Type B pancreatic cell (in vitro differentiated cells): Measurements from ENCODE around the gene NDUFV1. TPM values are rescaled to one million over a fixed set of nuclear protein-coding genes. Genes with fewer than 3 reads are reported as not detected.
"Not testable (repeated sequence)": the region's sequence is repeated elsewhere in the genome, so short reads cannot be mapped to it uniquely, and the experiment has no call there.

Experiments
- DNase-seq: peaks from one replicate; pipeline ENCODE4 v3.0.0; 2021; ENCODE audit warnings: mixed read lengths; ENCODE audit not compliant: unreplicated experiment; ENCODE audit errors: extremely low spot score
- H3K27ac Mint-ChIP-seq: 2 replicates; pipeline ENCODE4 v1.8.0; 2021; ENCODE audit warnings: mild to moderate bottlenecking, mixed read lengths
- H3K27me3 Mint-ChIP-seq: 2 replicates; pipeline ENCODE4 v1.8.0; 2021; ENCODE audit warnings: mixed read lengths
- H3K36me3 Mint-ChIP-seq: 2 replicates; pipeline ENCODE4 v1.8.0; 2021; ENCODE audit warnings: mixed read lengths
- H3K4me1 Mint-ChIP-seq: one replicate; pipeline ENCODE4 v1.8.0; 2021; ENCODE audit warnings: mixed read lengths; ENCODE audit not compliant: unreplicated experiment
- H3K4me3 Mint-ChIP-seq: 2 replicates; pipeline ENCODE4 v1.8.0; 2021; ENCODE audit warnings: mild to moderate bottlenecking, mixed read lengths
- H3K9me3 Mint-ChIP-seq: 2 replicates; pipeline ENCODE4 v1.8.0; 2021; ENCODE audit warnings: mixed read lengths
- CTCF ChIP-seq: fragments of 200-600 bp; sonication (generic); conservative IDR thresholded peaks from 2 replicates; pipeline ENCODE4 v1.5.0; 2021; ENCODE audit warnings: antibody characterized with exemption, mild to moderate bottlenecking
- total RNA-seq: library from RNA; stranded (reverse); gene quantifications from 2 replicates; pipeline ENCODE4 v1.2.1, GENCODE V29; 2021; ENCODE audit warnings: low replicate concordance

NDUFV1 gene
- total RNA-seq, 1 donor from 2014 or later = 226 TPM

- H3K27ac Mint-ChIP-seq = no peak overlapping the region
- no peaks in the 10 kb centered on the region for H3K9me3 Mint-ChIP-seq
- peaks cover 4% of the 10 kb centered on the region for H3K4me1 Mint-ChIP-seq
- no peaks in the 10 kb centered on the region for H3K36me3 Mint-ChIP-seq
- TF ChIP-seq CTCF = no peak
- H3K27me3 Mint-ChIP-seq = peaks cover 11% of the 10 kb centered on the region
- DNase-seq = no peak
- H3K4me3 Mint-ChIP-seq = no peak overlapping the region
These were observed 7.6 kb upstream of the NDUFV1 start for GRCh38 chr11:67599149-67599548.

GRCh38 chr11:67600324-67601029 is 6.3 kb upstream of the NDUFV1 start:
- H3K9me3 Mint-ChIP-seq = no peaks in the 10 kb centered on the region
- no peak for DNase-seq
- H3K36me3 Mint-ChIP-seq = no peaks in the 10 kb centered on the region
- peak overlapping the region; percentile 4 for H3K27ac Mint-ChIP-seq
- H3K4me1 Mint-ChIP-seq = peaks cover 10% of the 10 kb centered on the region
- no peak overlapping the region for H3K4me3 Mint-ChIP-seq
- peaks cover 15% of the 10 kb centered on the region for H3K27me3 Mint-ChIP-seq
- TF ChIP-seq CTCF = no peak

- H3K27me3 Mint-ChIP-seq = peaks cover 15% of the 10 kb centered on the region
- no peak overlapping the region for H3K4me3 Mint-ChIP-seq
- peaks cover 10% of the 10 kb centered on the region for H3K4me1 Mint-ChIP-seq
- H3K27ac Mint-ChIP-seq = peak overlapping the region; percentile 4
- H3K36me3 Mint-ChIP-seq = no peaks in the 10 kb centered on the region
- no peak for DNase-seq
- no peaks in the 10 kb centered on the region for H3K9me3 Mint-ChIP-seq
- TF ChIP-seq CTCF = no peak
These were observed 5.6 kb upstream of the NDUFV1 start for GRCh38 chr11:67601098-67601497.

- H3K36me3 Mint-ChIP-seq, H3K9me3 Mint-ChIP-seq, DNase-seq, H3K4me1 Mint-ChIP-seq: not testable (repeated sequence)
- Mint-ChIP-seq H3K27ac (peak overlapping the region; percentile 31), H3K27me3 (peaks cover 15% of the 10 kb centered on the region), H3K4me3 (peak overlapping the region; percentile 42)
These were observed 2.6 kb upstream of the NDUFV1 start for GRCh38 chr11:67604119-67604518.

GRCh38 chr11:67604815-67605214 is 1.9 kb upstream of the NDUFV1 start:
- no peak for DNase-seq
- Mint-ChIP-seq H3K36me3 (no peaks in the 10 kb centered on the region), H3K27ac (no peak overlapping the region), H3K27me3 (peaks cover 13% of the 10 kb centered on the region), H3K9me3 (no peaks in the 10 kb centered on the region), H3K4me3 (peak overlapping the region; percentile 42), H3K4me1 (peaks cover 10% of the 10 kb centered on the region)
- no peak for TF ChIP-seq CTCF

GRCh38 chr11:67605231-67606011 is 1.3 kb upstream of the NDUFV1 start:
- Mint-ChIP-seq H3K27ac (no peak overlapping the region), H3K9me3 (no peaks in the 10 kb centered on the region), H3K36me3 (no peaks in the 10 kb centered on the region), H3K4me3 (peak overlapping the region; percentile 72), H3K27me3 (peaks cover 12% of the 10 kb centered on the region), H3K4me1 (peaks cover 10% of the 10 kb centered on the region)
- TF ChIP-seq CTCF = no peak
- no peak for DNase-seq
